WTC11 (cell line): ENCODE results near the gene TEKTIP1. TPM values are rescaled to one million over a fixed set of nuclear protein-coding genes. Genes with fewer than 3 reads are reported as not detected.

Source experiments
- ATAC-seq: fragments of 200-7000 bp; cut with Tn5 transposase; 2 replicates; pipeline ENCODE4 v1.10.0; 2021; ENCODE audit warnings: mild to moderate bottlenecking, moderate library complexity
- CTCF ChIA-PET: fragments of 300-600 bp; sonication (Branson Sonifier 250); formaldehyde crosslinking; loops from one replicate; lab custom pipeline; 2021; ENCODE audit warnings: antibody characterized with exemption; lab: Charles Lee
- POLR2A ChIA-PET: fragments of 350-600 bp; sonication (Branson Sonifier 250); formaldehyde crosslinking; loops from one replicate; lab custom pipeline; 2021; ENCODE audit warnings: antibody characterized with exemption; lab: Charles Lee
- DNase-seq: peaks from one replicate; pipeline ENCODE4 v3.0.0; 2021; ENCODE audit warnings: low spot score
- H3K27ac Mint-ChIP-seq: 2 replicates; pipeline ENCODE4 v1.8.0; 2021; ENCODE audit warnings: mixed read lengths
- H3K27me3 Mint-ChIP-seq: 2 replicates; pipeline ENCODE4 v1.8.0; 2021; ENCODE audit warnings: low read depth, mild to moderate bottlenecking, moderate library complexity, mixed read lengths
- H3K36me3 Mint-ChIP-seq: 2 replicates; pipeline ENCODE4 v1.8.0; 2021; ENCODE audit warnings: mixed read lengths
- H3K4me1 Mint-ChIP-seq: 2 replicates; pipeline ENCODE4 v1.8.0; 2022; ENCODE audit warnings: mixed read lengths
- H3K4me3 Mint-ChIP-seq: 2 replicates; pipeline ENCODE4 v1.8.0; 2021; ENCODE audit warnings: mild to moderate bottlenecking, moderate library complexity, mixed read lengths
- H3K9me3 Mint-ChIP-seq: 2 replicates; pipeline ENCODE4 v1.8.0; 2021; ENCODE audit warnings: mixed read lengths
- GABPB1 ChIP-seq: sonication (generic); formaldehyde crosslinking; IDR thresholded peaks from 2 replicates; pipeline ENCODE4 v1.8.1; 2023; ENCODE audit warnings: mild to moderate bottlenecking, missing genetic modification reagents
- GRHL2 ChIP-seq: fragments of 250-450 bp; sonication (Bioruptor Pico); IDR thresholded peaks from 2 replicates; pipeline ENCODE4 v1.8.0; 2022; ENCODE audit warnings: mild to moderate bottlenecking, moderate library complexity; ENCODE audit not compliant: insufficient replicate concordance, severe bottlenecking
- HMGA2 ChIP-seq: fragments of 250-450 bp; sonication (Bioruptor Pico); IDR thresholded peaks from 2 replicates; pipeline ENCODE4 v1.4.0; 2021; ENCODE audit warnings: mild to moderate bottlenecking, moderate library complexity
- JAZF1 ChIP-seq: fragments of 250-450 bp; sonication (Bioruptor Pico); IDR thresholded peaks from 2 replicates; pipeline ENCODE4 v1.9.0; 2021; ENCODE audit warnings: moderate library complexity, mild to moderate bottlenecking, inconsistent platforms
- KAT7 ChIP-seq: sonication (generic); formaldehyde crosslinking; IDR thresholded peaks from 2 replicates; pipeline ENCODE4 v1.8.1; 2023; ENCODE audit warnings: missing genetic modification reagents, mild to moderate bottlenecking, borderline replicate concordance
- NFATC4 ChIP-seq: fragments of 250-450 bp; sonication (Bioruptor Pico); IDR thresholded peaks from 2 replicates; pipeline ENCODE4 v1.9.0; 2021; ENCODE audit warnings: mild to moderate bottlenecking
- NR1H2 ChIP-seq: sonication (generic); formaldehyde crosslinking; IDR thresholded peaks from 2 replicates; pipeline ENCODE4 v1.9.0; 2021; ENCODE audit warnings: mild to moderate bottlenecking, moderate library complexity, missing genetic modification reagents
- SOX15 ChIP-seq: fragments of 250-450 bp; sonication (Bioruptor Pico); IDR thresholded peaks from 2 replicates; pipeline ENCODE4 v1.9.0; 2021; ENCODE audit warnings: mild to moderate bottlenecking
- TP53 ChIP-seq: sonication (generic); formaldehyde crosslinking; IDR thresholded peaks from 2 replicates; pipeline ENCODE4 v1.8.1; 2023; ENCODE audit warnings: mild to moderate bottlenecking, missing genetic modification reagents
- ZNF232 ChIP-seq: sonication (generic); formaldehyde crosslinking; IDR thresholded peaks from 2 replicates; pipeline ENCODE4 v1.8.0; 2022; ENCODE audit warnings: mild to moderate bottlenecking, missing genetic modification reagents
- ZNF317 ChIP-seq: sonication (generic); formaldehyde crosslinking; IDR thresholded peaks from 2 replicates; pipeline ENCODE4 v1.8.1; 2023; ENCODE audit warnings: low read depth, mild to moderate bottlenecking, moderate library complexity, missing genetic modification reagents, borderline replicate concordance
- total RNA-seq: library from RNA; stranded (reverse); gene quantifications from 3 replicates; pipeline ENCODE4 v1.2.3, GENCODE V29; 2021
- TF ChIP-seq, protein P1 (sequence below): sonication (generic); formaldehyde crosslinking; conservative IDR thresholded peaks from 2 replicates; pipeline ENCODE4 v1.8.1; 2022; ENCODE audit warnings: mild to moderate bottlenecking, missing genetic modification reagents
- TF ChIP-seq, protein P2 (sequence below): sonication (generic); formaldehyde crosslinking; IDR thresholded peaks from 2 replicates; pipeline ENCODE4 v1.8.1; 2023; ENCODE audit warnings: mild to moderate bottlenecking, missing genetic modification reagents
- TF ChIP-seq, protein P3 (sequence below): sonication (generic); formaldehyde crosslinking; IDR thresholded peaks from 2 replicates; pipeline ENCODE4 v1.8.0; 2023; ENCODE audit warnings: missing genetic modification reagents
- TF ChIP-seq, protein P4 (sequence below): sonication (generic); formaldehyde crosslinking; IDR thresholded peaks from 2 replicates; pipeline ENCODE4 v1.8.1; 2023; ENCODE audit warnings: mild to moderate bottlenecking, missing genetic modification reagents
- TF ChIP-seq, protein P5 (sequence below): fragments of 250-450 bp; sonication (Bioruptor Pico); conservative IDR thresholded peaks from 2 replicates; pipeline ENCODE4 v1.9.0; 2021; ENCODE audit warnings: mild to moderate bottlenecking
- TF ChIP-seq, protein P6 (sequence below): sonication (generic); formaldehyde crosslinking; IDR thresholded peaks from 2 replicates; pipeline ENCODE4 v1.8.0; 2022; ENCODE audit warnings: missing genetic modification reagents
- TF ChIP-seq, protein P7 (sequence below): sonication (generic); formaldehyde crosslinking; IDR thresholded peaks from 2 replicates; pipeline ENCODE4 v1.8.1; 2022; ENCODE audit warnings: missing genetic modification reagents, borderline replicate concordance
- TF ChIP-seq, protein P8 (sequence below): fragments of 250-450 bp; sonication (Bioruptor Pico); IDR thresholded peaks from 2 replicates; pipeline ENCODE4 v1.9.0; 2021; ENCODE audit warnings: mild to moderate bottlenecking
- TF ChIP-seq, protein P9 (sequence below): sonication (generic); formaldehyde crosslinking; IDR thresholded peaks from 2 replicates; pipeline ENCODE4 v1.8.1; 2022; ENCODE audit warnings: low read depth, missing genetic modification reagents, borderline replicate concordance

Gene TEKTIP1
- total RNA-seq, 1 experiment from 2014 or later: 6.3 TPM

DNA sequence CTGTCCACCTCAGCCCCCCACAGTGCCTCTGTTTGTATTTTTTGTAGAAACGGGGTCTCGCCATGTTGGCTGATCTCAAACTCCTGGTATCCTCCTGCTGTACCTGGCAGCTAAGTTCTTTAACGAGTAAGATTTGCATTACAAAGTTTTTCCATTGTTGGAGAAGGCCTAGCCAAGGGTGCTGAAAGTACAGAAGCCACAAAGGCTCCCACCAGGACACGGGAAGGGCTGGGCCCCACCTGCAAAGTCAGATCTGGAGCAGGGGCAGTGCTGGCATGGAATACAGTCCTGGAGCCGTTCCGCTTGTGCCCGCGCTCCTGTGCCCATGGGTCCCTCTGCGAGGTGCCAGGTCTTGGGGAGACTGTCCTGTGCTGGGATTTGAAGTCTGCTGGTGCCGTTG lies 20.7 kb upstream of the TEKTIP1 start (continued):
- TF ChIP-seq KAT7 (CRISPR knock-in tag): no peak
- TF ChIP-seq, protein P1, sequence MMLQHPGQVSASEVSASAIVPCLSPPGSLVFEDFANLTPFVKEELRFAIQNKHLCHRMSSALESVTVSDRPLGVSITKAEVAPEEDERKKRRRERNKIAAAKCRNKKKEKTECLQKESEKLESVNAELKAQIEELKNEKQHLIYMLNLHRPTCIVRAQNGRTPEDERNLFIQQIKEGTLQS (CRISPR knock-in tag): no peak
- TF ChIP-seq, protein P2, sequence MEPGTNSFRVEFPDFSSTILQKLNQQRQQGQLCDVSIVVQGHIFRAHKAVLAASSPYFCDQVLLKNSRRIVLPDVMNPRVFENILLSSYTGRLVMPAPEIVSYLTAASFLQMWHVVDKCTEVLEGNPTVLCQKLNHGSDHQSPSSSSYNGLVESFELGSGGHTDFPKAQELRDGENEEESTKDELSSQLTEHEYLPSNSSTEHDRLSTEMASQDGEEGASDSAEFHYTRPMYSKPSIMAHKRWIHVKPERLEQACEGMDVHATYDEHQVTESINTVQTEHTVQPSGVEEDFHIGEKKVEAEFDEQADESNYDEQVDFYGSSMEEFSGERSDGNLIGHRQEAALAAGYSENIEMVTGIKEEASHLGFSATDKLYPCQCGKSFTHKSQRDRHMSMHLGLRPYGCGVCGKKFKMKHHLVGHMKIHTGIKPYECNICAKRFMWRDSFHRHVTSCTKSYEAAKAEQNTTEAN: no peak
- no peak for TF ChIP-seq NFATC4
- TF ChIP-seq, protein P3, sequence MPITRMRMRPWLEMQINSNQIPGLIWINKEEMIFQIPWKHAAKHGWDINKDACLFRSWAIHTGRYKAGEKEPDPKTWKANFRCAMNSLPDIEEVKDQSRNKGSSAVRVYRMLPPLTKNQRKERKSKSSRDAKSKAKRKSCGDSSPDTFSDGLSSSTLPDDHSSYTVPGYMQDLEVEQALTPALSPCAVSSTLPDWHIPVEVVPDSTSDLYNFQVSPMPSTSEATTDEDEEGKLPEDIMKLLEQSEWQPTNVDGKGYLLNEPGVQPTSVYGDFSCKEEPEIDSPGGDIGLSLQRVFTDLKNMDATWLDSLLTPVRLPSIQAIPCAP (CRISPR knock-in tag): no peak
- TF ChIP-seq, protein P4, sequence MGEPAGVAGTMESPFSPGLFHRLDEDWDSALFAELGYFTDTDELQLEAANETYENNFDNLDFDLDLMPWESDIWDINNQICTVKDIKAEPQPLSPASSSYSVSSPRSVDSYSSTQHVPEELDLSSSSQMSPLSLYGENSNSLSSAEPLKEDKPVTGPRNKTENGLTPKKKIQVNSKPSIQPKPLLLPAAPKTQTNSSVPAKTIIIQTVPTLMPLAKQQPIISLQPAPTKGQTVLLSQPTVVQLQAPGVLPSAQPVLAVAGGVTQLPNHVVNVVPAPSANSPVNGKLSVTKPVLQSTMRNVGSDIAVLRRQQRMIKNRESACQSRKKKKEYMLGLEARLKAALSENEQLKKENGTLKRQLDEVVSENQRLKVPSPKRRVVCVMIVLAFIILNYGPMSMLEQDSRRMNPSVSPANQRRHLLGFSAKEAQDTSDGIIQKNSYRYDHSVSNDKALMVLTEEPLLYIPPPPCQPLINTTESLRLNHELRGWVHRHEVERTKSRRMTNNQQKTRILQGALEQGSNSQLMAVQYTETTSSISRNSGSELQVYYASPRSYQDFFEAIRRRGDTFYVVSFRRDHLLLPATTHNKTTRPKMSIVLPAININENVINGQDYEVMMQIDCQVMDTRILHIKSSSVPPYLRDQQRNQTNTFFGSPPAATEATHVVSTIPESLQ (CRISPR knock-in tag): no peak
- TF ChIP-seq NR1H2 (CRISPR knock-in tag): no peak

DNA sequence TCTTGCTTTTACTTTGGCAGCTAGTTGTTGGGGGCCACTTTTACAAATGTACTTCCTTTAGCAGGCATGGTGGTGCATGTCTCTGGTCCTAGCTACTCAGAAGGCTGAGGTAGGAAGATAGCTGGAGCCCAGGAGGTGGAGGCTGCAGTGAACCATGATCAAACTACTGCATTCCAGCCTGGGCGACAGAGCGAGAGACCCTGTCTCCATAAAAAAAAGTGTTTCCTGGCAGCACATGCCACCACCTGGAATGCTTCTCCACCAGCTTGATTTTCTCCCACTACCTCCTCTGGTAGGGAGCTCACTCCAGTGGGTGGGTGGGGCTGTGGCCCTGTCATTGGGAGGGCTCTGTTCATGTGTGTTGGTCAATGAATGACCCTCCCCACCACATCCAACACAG lies 20.3 kb upstream of the TEKTIP1 start:
- no peaks in the 10 kb centered on the region for H3K27me3 Mint-ChIP-seq
- ATAC-seq: no peak
- no peak for TF ChIP-seq GABPB1
- TF ChIP-seq TP53 (CRISPR knock-in tag): no peak
- TF ChIP-seq, protein P5, sequence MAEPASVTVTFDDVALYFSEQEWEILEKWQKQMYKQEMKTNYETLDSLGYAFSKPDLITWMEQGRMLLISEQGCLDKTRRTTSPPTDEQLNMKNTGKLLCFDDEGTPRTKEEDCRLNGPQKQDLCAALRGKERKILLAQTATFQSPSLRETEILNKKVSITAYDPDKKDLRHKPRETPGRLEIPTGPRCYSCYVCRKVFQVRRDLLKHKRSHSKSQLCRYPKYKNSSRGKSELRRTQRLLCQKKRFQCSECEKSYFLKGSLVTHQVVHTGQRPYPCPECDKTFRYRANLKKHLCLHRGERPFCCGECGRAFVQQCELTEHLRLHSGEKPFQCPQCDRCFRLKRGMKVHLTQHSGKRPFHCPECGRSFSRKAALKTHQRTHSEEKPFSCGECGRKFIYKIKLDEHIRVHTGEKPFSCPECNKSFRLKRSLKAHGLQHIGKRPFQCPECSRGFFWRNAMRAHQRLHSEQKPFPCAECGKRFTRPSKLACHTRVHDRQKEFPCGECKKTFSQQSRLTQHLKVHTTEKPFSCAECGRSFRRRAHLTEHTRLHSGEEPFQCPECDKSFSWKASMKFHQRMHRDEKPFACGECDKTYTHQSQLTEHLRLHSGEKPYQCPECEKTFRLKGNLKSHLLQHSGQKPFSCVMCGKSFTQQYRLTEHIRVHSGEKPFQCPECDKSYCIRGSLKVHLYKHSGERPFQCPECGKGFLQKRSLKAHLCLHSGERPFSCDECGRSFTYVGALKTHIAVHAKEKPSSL (CRISPR knock-in tag): no peak
- TF ChIP-seq HMGA2 (CRISPR knock-in tag): no peak
- TF ChIP-seq, protein P6, sequence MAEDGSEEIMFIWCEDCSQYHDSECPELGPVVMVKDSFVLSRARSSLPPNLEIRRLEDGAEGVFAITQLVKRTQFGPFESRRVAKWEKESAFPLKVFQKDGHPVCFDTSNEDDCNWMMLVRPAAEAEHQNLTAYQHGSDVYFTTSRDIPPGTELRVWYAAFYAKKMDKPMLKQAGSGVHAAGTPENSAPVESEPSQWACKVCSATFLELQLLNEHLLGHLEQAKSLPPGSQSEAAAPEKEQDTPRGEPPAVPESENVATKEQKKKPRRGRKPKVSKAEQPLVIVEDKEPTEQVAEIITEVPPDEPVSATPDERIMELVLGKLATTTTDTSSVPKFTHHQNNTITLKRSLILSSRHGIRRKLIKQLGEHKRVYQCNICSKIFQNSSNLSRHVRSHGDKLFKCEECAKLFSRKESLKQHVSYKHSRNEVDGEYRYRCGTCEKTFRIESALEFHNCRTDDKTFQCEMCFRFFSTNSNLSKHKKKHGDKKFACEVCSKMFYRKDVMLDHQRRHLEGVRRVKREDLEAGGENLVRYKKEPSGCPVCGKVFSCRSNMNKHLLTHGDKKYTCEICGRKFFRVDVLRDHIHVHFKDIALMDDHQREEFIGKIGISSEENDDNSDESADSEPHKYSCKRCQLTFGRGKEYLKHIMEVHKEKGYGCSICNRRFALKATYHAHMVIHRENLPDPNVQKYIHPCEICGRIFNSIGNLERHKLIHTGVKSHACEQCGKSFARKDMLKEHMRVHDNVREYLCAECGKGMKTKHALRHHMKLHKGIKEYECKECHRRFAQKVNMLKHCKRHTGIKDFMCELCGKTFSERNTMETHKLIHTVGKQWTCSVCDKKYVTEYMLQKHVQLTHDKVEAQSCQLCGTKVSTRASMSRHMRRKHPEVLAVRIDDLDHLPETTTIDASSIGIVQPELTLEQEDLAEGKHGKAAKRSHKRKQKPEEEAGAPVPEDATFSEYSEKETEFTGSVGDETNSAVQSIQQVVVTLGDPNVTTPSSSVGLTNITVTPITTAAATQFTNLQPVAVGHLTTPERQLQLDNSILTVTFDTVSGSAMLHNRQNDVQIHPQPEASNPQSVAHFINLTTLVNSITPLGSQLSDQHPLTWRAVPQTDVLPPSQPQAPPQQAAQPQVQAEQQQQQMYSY (CRISPR knock-in tag): no peak
- TF ChIP-seq, protein P7, sequence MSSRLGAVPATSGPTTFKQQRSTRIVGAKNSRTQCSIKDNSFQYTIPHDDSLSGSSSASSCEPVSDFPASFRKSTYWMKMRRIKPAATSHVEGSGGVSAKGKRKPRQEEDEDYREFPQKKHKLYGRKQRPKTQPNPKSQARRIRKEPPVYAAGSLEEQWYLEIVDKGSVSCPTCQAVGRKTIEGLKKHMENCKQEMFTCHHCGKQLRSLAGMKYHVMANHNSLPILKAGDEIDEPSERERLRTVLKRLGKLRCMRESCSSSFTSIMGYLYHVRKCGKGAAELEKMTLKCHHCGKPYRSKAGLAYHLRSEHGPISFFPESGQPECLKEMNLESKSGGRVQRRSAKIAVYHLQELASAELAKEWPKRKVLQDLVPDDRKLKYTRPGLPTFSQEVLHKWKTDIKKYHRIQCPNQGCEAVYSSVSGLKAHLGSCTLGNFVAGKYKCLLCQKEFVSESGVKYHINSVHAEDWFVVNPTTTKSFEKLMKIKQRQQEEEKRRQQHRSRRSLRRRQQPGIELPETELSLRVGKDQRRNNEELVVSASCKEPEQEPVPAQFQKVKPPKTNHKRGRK (CRISPR knock-in tag): no peak
- no peak for TF ChIP-seq ZNF232 (CRISPR knock-in tag)
- TF ChIP-seq JAZF1 (CRISPR knock-in tag): no peak
- TF ChIP-seq SOX15 (CRISPR knock-in tag): no peak
- no peak for TF ChIP-seq ZNF317 (CRISPR knock-in tag)
- TF ChIP-seq, protein P8, sequence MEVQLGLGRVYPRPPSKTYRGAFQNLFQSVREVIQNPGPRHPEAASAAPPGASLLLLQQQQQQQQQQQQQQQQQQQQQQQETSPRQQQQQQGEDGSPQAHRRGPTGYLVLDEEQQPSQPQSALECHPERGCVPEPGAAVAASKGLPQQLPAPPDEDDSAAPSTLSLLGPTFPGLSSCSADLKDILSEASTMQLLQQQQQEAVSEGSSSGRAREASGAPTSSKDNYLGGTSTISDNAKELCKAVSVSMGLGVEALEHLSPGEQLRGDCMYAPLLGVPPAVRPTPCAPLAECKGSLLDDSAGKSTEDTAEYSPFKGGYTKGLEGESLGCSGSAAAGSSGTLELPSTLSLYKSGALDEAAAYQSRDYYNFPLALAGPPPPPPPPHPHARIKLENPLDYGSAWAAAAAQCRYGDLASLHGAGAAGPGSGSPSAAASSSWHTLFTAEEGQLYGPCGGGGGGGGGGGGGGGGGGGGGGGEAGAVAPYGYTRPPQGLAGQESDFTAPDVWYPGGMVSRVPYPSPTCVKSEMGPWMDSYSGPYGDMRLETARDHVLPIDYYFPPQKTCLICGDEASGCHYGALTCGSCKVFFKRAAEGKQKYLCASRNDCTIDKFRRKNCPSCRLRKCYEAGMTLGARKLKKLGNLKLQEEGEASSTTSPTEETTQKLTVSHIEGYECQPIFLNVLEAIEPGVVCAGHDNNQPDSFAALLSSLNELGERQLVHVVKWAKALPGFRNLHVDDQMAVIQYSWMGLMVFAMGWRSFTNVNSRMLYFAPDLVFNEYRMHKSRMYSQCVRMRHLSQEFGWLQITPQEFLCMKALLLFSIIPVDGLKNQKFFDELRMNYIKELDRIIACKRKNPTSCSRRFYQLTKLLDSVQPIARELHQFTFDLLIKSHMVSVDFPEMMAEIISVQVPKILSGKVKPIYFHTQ (CRISPR knock-in tag): no peak
- no peak for TF ChIP-seq GRHL2 (CRISPR knock-in tag)
- TF ChIP-seq, protein P9, sequence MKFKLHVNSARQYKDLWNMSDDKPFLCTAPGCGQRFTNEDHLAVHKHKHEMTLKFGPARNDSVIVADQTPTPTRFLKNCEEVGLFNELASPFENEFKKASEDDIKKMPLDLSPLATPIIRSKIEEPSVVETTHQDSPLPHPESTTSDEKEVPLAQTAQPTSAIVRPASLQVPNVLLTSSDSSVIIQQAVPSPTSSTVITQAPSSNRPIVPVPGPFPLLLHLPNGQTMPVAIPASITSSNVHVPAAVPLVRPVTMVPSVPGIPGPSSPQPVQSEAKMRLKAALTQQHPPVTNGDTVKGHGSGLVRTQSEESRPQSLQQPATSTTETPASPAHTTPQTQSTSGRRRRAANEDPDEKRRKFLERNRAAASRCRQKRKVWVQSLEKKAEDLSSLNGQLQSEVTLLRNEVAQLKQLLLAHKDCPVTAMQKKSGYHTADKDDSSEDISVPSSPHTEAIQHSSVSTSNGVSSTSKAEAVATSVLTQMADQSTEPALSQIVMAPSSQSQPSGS (CRISPR knock-in tag): no peak

More for the DNA sequence above, 20.3 kb upstream of the TEKTIP1 start:
- CTCF ChIA-PET: interaction anchor here (1.0 to 4.8 kb wide), 7 partner anchors 8 to 136 kb away, joined by 3 to 31 read pairs (median 7); no protein-coding TSS in a partner anchor
- H3K9me3 Mint-ChIP-seq: no peaks in the 10 kb centered on the region
- no peak for DNase-seq
- peak overlapping the region; percentile 67 for H3K27ac Mint-ChIP-seq
- peaks cover 55% of the 10 kb centered on the region for H3K4me1 Mint-ChIP-seq
- H3K4me3 Mint-ChIP-seq: peak overlapping the region; percentile 39
- POLR2A ChIA-PET: interaction anchor here (0.8 kb wide), 1 partner anchor 20 kb away, joined by 3 read pairs; the partner anchor contains the start of gene TEKTIP1
- peaks cover 4% of the 10 kb centered on the region; the same call in 1 of the 2 replicates for H3K36me3 Mint-ChIP-seq
